ENCODE measurements around the gene TOE1. TPM values are rescaled to one million over a fixed set of nuclear protein-coding genes. Genes with fewer than 3 reads are reported as not detected.

The TOE1 gene
- total and polyA plus RNA-seq, 12 donors, result 3.3 to 17.7 (median 10.1) TPM

Other genes with a start within 250 kb of the TOE1 start
- gene ZSWIM5, start 133.6 kb upstream of the TOE1 start, total RNA-seq, result 10 to 100 TPM; 13.3 to 34.0 (median 20.1) TPM
- 10 to 100 TPM in 1 of 3 donors, 1 to 10 TPM in 2; 5.0 to 25.8 (median 5.6) TPM for gene ZSWIM5, start 133.6 kb upstream of the TOE1 start, polyA plus RNA-seq
- 1 to 10 TPM in 2 of 9 donors, under 1 TPM in 4, not detected in 3; 0.18 to 2.9 (median 0.37) TPM for gene HPDL, start 13.3 kb upstream of the TOE1 start, total RNA-seq
- gene HPDL, start 13.3 kb upstream of the TOE1 start, polyA plus RNA-seq, result under 1 TPM; 0.16 to 0.37 (median 0.33) TPM
- 10 to 100 TPM; 15.0 to 35.4 (median 21.0) TPM for gene MUTYH, start 270 bp downstream of the TOE1 start, total RNA-seq
- 10 to 100 TPM in 2 of 3 donors, 1 to 10 TPM in 1; 9.8 to 60.7 (median 44.0) TPM for gene MUTYH, start 270 bp downstream of the TOE1 start, polyA plus RNA-seq
- gene TESK2, start 151.0 kb downstream of the TOE1 start, total RNA-seq, result 10 to 100 TPM in 1 of 9 donors, 1 to 10 TPM in 8; 1.1 to 21.4 (median 4.2) TPM
- 1 to 10 TPM; 1.2 to 3.6 (median 1.7) TPM for gene TESK2, start 151.0 kb downstream of the TOE1 start, polyA plus RNA-seq
- gene CCDC163, start 159.9 kb downstream of the TOE1 start, total RNA-seq, result 1 to 10 TPM in 6 of 9 donors, under 1 TPM in 3; 0.24 to 8.9 (median 1.4) TPM
- gene CCDC163, start 159.9 kb downstream of the TOE1 start, polyA plus RNA-seq, result 1 to 10 TPM in 2 of 3 donors, under 1 TPM in 1; 0.48 to 9.2 (median 4.0) TPM
- gene MMACHC, start 160.1 kb downstream of the TOE1 start, total RNA-seq, result 10 to 100 TPM in 4 of 9 donors, 1 to 10 TPM in 5; 2.3 to 12.7 (median 8.9) TPM
- gene MMACHC, start 160.1 kb downstream of the TOE1 start, polyA plus RNA-seq, result 10 to 100 TPM in 1 of 3 donors, 1 to 10 TPM in 2; 2.3 to 10.3 (median 3.1) TPM
- 100 to 1,000 TPM; 343 to 908 (median 446) TPM for gene PRDX1, start 181.7 kb downstream of the TOE1 start, total RNA-seq
- gene PRDX1, start 181.7 kb downstream of the TOE1 start, polyA plus RNA-seq, result 100 to 1,000 TPM; 404 to 695 (median 559) TPM
- gene AKR1A1, start 210.7 kb downstream of the TOE1 start, total RNA-seq, result 100 to 1,000 TPM in 8 of 9 donors, 10 to 100 TPM in 1; 85.6 to 157 (median 119) TPM
- gene AKR1A1, start 210.7 kb downstream of the TOE1 start, polyA plus RNA-seq, result 100 to 1,000 TPM in 2 of 3 donors, 10 to 100 TPM in 1; 87.9 to 199 (median 165) TPM
- gene NASP, start 243.9 kb downstream of the TOE1 start, total RNA-seq, result 10 to 100 TPM; 32.3 to 88.3 (median 48.7) TPM
- 100 to 1,000 TPM in 2 of 3 donors, 10 to 100 TPM in 1; 59.8 to 181 (median 136) TPM for gene NASP, start 243.9 kb downstream of the TOE1 start, polyA plus RNA-seq

Measured in adrenal gland (tissue), 12 donors.